Coronary artery (tissue), 2 donors: ENCODE results near the gene P4HA1.

Experiments used
- DNase-seq: peaks from one replicate; pipeline ENCODE4 v3.0.0-alpha.2; 2017; ENCODE audit warnings: low spot score
- H3K27ac ChIP-seq, 2 donors: fragments of 200-600 bp; sonication (generic); one replicate each; pipeline ENCODE4 v1.5.1; 2016 to 2019
- H3K4me3 ChIP-seq: fragments of 200-600 bp; sonication (generic); 2 replicates; pipeline ENCODE4 v1.5.1; 2016; ENCODE audit warnings: mild to moderate bottlenecking, moderate library complexity
- TF ChIP-seq, protein P1 (sequence below): fragments of 200-600 bp; sonication (generic); IDR thresholded peaks from one replicate; pipeline ENCODE4 v1.5.1; 2019; ENCODE audit warnings: antibody characterized with exemption

P4HA1 gene

GRCh38 chr10:72976886-72977285 is 119.8 kb downstream of the P4HA1 start:
- TF ChIP-seq, protein P1, sequence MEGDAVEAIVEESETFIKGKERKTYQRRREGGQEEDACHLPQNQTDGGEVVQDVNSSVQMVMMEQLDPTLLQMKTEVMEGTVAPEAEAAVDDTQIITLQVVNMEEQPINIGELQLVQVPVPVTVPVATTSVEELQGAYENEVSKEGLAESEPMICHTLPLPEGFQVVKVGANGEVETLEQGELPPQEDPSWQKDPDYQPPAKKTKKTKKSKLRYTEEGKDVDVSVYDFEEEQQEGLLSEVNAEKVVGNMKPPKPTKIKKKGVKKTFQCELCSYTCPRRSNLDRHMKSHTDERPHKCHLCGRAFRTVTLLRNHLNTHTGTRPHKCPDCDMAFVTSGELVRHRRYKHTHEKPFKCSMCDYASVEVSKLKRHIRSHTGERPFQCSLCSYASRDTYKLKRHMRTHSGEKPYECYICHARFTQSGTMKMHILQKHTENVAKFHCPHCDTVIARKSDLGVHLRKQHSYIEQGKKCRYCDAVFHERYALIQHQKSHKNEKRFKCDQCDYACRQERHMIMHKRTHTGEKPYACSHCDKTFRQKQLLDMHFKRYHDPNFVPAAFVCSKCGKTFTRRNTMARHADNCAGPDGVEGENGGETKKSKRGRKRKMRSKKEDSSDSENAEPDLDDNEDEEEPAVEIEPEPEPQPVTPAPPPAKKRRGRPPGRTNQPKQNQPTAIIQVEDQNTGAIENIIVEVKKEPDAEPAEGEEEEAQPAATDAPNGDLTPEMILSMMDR: no peak

More at GRCh38 chr10:72976886-72977285, 119.8 kb downstream of the P4HA1 start:
- DNase-seq: no peak
- no peak overlapping the region for H3K4me3 ChIP-seq
- no peak overlapping the region for H3K27ac ChIP-seq
